Measurements from ENCODE around the gene ATP1A4.

The ATP1A4 gene

DNA sequence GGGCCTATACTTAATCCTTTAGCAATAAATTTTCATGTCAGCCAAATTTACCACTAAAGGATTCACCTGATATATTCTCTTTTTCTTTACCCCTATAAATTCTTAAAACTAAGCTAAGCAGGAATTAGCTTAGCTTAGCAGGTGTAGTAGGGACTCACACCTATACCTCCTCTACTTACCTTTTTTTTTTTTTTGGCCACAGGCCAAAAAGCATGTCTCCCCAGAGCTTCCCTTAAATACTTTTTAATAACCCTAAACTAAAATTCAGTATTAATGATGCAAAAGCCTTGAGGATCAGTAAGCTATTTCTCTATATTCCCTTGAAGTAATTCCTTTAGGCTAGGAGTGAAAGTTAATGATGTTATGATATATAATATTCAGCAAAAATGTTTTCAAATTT, 77.0 kb downstream of the ATP1A4 start:
- no peak for DNase-seq (ENCODE audit: low spot score)

DNA sequence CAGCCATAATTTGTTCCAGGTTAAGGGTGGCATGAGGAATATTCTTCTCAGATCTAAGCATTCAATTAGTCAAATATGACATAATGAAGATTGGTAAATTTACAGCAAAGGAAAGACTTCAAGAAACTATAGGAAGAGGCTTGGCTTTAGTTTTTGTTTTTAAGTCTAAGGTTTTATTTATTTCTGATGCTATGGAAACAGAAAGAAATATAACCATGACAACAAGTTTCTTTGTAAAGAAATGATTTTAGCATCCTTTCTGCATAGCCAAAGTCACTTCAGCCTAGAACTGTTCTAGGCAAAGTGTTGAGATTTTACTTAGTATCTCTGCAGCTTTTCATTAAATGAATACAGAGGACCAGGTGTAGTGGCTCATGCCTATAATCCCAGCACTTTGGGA, 81.5 kb downstream of the ATP1A4 start:
- no peak for DNase-seq (ENCODE audit: low spot score)
